C4-2B (cell line): ENCODE results near the gene SERPINE1.

ENCODE experiments used
- H3K27ac ChIP-seq: fragments of 450-650 bp; 2 replicates; pipeline ENCODE4 v1.5.1; 2017
- ZFX ChIP-seq: fragments of 450-650 bp; IDR thresholded peaks from 2 replicates; pipeline ENCODE4 v1.6.1; 2017
- TF ChIP-seq, protein P1 (sequence below): fragments of 450-650 bp; conservative IDR thresholded peaks from 2 replicates; pipeline ENCODE4 v1.5.1; 2017; ENCODE audit warnings: mild to moderate bottlenecking

The SERPINE1 gene

GRCh38 chr7:101171442-101171837 is 44.5 kb downstream of the SERPINE1 start:
- TF ChIP-seq, protein P1, sequence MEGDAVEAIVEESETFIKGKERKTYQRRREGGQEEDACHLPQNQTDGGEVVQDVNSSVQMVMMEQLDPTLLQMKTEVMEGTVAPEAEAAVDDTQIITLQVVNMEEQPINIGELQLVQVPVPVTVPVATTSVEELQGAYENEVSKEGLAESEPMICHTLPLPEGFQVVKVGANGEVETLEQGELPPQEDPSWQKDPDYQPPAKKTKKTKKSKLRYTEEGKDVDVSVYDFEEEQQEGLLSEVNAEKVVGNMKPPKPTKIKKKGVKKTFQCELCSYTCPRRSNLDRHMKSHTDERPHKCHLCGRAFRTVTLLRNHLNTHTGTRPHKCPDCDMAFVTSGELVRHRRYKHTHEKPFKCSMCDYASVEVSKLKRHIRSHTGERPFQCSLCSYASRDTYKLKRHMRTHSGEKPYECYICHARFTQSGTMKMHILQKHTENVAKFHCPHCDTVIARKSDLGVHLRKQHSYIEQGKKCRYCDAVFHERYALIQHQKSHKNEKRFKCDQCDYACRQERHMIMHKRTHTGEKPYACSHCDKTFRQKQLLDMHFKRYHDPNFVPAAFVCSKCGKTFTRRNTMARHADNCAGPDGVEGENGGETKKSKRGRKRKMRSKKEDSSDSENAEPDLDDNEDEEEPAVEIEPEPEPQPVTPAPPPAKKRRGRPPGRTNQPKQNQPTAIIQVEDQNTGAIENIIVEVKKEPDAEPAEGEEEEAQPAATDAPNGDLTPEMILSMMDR, result no peak; the same call in 1 of the 2 replicates
- TF ChIP-seq ZFX, result no peak

GRCh38 chr7:101172005-101172853 is 45.3 kb downstream of the SERPINE1 start:
- no peak overlapping the region for H3K27ac ChIP-seq
- no peak for TF ChIP-seq ZFX
- TF ChIP-seq, protein P1, result no peak

More at GRCh38 chr7:101171442-101171837, 44.5 kb downstream of the SERPINE1 start:
- H3K27ac ChIP-seq, result no peak overlapping the region

DNA sequence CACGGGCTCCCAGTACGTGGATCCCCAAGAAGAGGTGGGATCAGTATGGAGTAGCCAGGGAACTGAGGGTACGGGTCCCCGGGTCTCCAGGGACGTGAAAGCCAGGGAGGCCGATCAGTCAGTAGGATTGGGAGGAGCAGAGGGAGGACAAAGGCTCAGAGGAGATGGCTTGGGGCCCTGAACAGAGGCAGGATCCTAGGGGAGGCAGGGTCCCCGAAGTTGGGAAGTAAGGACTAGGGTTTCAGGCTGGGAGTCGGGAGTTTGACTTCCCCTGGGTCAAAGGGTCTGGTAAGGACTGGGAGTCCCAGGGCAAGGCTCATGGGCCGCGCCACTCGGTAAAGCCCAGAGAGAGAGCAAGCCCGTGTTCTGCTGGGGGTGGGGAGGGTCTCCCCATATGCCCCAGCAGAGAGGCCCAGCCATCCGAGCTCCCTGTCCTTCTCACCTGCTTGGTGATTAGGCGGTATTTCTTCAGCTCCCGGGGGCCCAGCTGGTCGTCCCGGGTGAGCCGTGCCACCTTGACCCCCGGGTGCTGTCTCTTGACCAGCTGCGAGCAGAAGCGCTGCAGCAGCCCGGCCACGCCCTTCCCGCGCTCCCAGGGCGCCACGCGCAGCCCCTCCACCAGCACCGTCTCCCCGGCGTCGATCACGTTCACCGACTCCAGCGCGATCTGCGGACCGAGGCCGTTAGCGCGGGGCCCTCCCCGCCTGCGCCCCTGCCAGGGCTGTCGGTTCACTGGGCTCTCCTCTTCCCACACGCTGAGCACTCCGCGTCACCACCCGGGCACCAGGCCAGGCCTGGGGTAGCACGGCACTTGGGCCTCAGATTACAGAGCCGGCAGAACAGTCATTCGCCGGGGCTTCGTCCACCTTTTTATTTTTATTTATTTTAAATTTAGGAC is 46.2 kb downstream of the SERPINE1 start:
- H3K27ac ChIP-seq, result no peak overlapping the region
- no peak for TF ChIP-seq ZFX
- TF ChIP-seq, protein P1, result no peak

- TF ChIP-seq, protein P1, result no peak
- no peak for TF ChIP-seq ZFX
These were observed 46.9 kb downstream of the SERPINE1 start for GRCh38 chr7:101173752-101174244.

DNA sequence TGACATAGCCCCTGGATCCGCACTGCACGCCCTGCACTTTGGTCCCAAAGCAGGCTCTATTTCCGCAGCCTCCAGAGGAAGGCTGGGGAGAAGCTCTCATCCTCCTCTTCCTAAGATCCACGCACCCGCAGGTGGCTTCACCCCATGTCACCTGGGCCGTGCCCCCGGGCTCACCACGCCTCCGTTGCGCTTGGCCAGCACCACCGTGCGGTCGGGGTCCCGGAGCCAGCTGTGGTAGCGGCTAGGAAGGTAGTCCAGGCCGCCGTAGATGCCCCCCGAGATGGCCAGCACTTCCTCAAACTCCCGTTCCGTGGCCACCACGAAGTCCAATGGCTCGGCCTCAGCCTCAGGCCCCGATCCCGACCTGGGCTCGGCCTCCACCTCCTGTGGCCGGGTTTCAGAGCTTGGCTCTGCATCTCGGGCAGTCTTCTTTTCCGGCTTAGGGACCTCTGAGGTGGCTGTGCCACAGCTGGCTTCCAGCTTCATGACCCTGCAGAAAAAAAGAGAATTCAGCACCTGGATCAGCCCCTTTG is 47.5 kb downstream of the SERPINE1 start:
- no peak overlapping the region for H3K27ac ChIP-seq
- TF ChIP-seq, protein P1, result no peak

More at GRCh38 chr7:101173752-101174244, 46.9 kb downstream of the SERPINE1 start:
- H3K27ac ChIP-seq, result no peak overlapping the region

- TF ChIP-seq, protein P1, result no peak
- no peak for TF ChIP-seq ZFX
- H3K27ac ChIP-seq, result no peak overlapping the region
These were observed 48.8 kb downstream of the SERPINE1 start for GRCh38 chr7:101175664-101176063.

GRCh38 chr7:101177644-101178043 is 50.7 kb downstream of the SERPINE1 start:
- H3K27ac ChIP-seq, result no peak overlapping the region
- TF ChIP-seq, protein P1, result no peak
- TF ChIP-seq ZFX, result no peak
